ENCODE data around the gene ADGRF1. TPM values are rescaled to one million over a fixed set of nuclear protein-coding genes. Genes with fewer than 3 reads are reported as not detected.

The ADGRF1 gene
- total and polyA plus RNA-seq, 2 donors (not counting 3 experiments of a cell fraction or from before 2014, with no cell fraction given) = not detected

- Histone ChIP-seq H3K27ac (ENCODE audit: insufficient read depth, low read depth, low read length) (no peak overlapping the region), H3K4me2 (ENCODE audit: insufficient read depth, low read length) (no peak overlapping the region), H3K36me3 (ENCODE audit: control insufficient read depth in 2 of 2, extremely low read depth in 1 of 2, insufficient read depth in 2 of 2, low read length in 2 of 2) (no peaks in the 10 kb centered on the region), H3K9ac (replicated peaks; ENCODE audit: extremely low read depth, insufficient read depth, low read length) (no peak overlapping the region), H4K20me1 (replicated peaks; ENCODE audit: control insufficient read depth, extremely low read depth, insufficient read depth, low read length) (no peaks in the 10 kb centered on the region), H2AFZ (ENCODE audit: low read depth, low read length) (no peak overlapping the region), H3K9me1 (replicated peaks; ENCODE audit: control insufficient read depth, extremely low read depth, insufficient read depth, low read length) (no peaks in the 10 kb centered on the region), H3K79me2 (ENCODE audit: control insufficient read depth, insufficient read depth, low read length) (no peaks in the 10 kb centered on the region), H3K4me3 (replicated peaks in 1 of 3; ENCODE audit: insufficient read depth in 1 of 3, low read depth in 1 of 3, low read length in 3 of 3) (no peak overlapping the region), H3K9me3 (replicated peaks; ENCODE audit: control insufficient read depth, insufficient read depth, low read length) (no peaks in the 10 kb centered on the region), H3K4me1 (ENCODE audit: control insufficient read depth, extremely low read depth, insufficient read depth, low read length) (no peaks in the 10 kb centered on the region), H3K27me3 (ENCODE audit: control insufficient read depth in 2 of 2, insufficient read depth in 2 of 2, low read length in 2 of 2) (peaks cover 0 to 2% of the 10 kb centered on the region in 2 experiments)
- TF ChIP-seq CTCF (IDR thresholded peaks at IDR 0.05; ENCODE audit: extremely low read depth in 1 of 2, insufficient read depth in 1 of 2, low read depth in 1 of 2, low read length in 2 of 2) (no peak), MAX (IDR thresholded peaks at IDR 0.05; ENCODE audit: insufficient read depth, insufficient read length) (no peak), FOS (IDR thresholded peaks at IDR 0.05; ENCODE audit: borderline replicate concordance, insufficient read depth, low read length) (no peak), JUN (IDR thresholded peaks at IDR 0.05; ENCODE audit: borderline replicate concordance, insufficient read depth, insufficient read length, low read depth) (no peak), POLR2AphosphoS5 (IDR thresholded peaks at IDR 0.05; ENCODE audit: insufficient read depth, low read depth, low read length) (no peak), GATA2 (IDR thresholded peaks at IDR 0.05; ENCODE audit: insufficient read depth, insufficient read length, low read depth, low read length) (no peak), MYC (IDR thresholded peaks at IDR 0.05; ENCODE audit: low read depth, low read length) (no peak), EZH2 (IDR thresholded peaks at IDR 0.05; ENCODE audit: borderline replicate concordance, low read depth, low read length, severe bottlenecking) (no peak), POLR2A (IDR thresholded peaks at IDR 0.05; ENCODE audit: low read depth, low read length) (no peak)
- no TSS peak for BruUV-seq (replicated peaks)
- DNase-seq (ENCODE audit: low read depth, low spot score) (no peak), FAIRE-seq (no peak)
- intact Hi-C loops (cut with micrococcal nuclease) = no loop called here
- dilution Hi-C loops (cut with MboI; ENCODE audit: extremely low pct_ligation_motif_present, low sequenced_read_pairs) = no loop called here
- ChIA-PET CTCF (interaction anchor here (1.6 to 1.8 kb wide), 3 partner anchors 8 to 120 kb away, joined by 3 to 5 read pairs (median 3); no protein-coding TSS in a partner anchor), POLR2A (no interaction called here)
Measured at GRCh38 chr6:46969206-46969605, 72.9 kb downstream of the ADGRF1 start.
